Activated CD4-positive, alpha-beta T cell treated with anti-CD3 and anti-CD28 coated beads for 36 hours (primary cell): Measurements from ENCODE around the gene CD8B. TPM values are rescaled to one million over a fixed set of nuclear protein-coding genes. Genes with fewer than 3 reads are reported as not detected.

Source experiments
- ATAC-seq: fragments of 200-7000 bp; cut with Tn5 transposase; one replicate; pipeline ENCODE4 v1.10.0; 2021; ENCODE audit warnings: mild to moderate bottlenecking, moderate library complexity
- CTCF ChIA-PET: fragments of 350-600 bp; sonication (Branson Sonifier 250); formaldehyde crosslinking; loops from one replicate; lab custom pipeline; 2021; ENCODE audit warnings: antibody characterized with exemption; lab: Charles Lee
- POLR2A ChIA-PET: fragments of 350-600 bp; sonication (Branson Sonifier 250); formaldehyde crosslinking; loops from one replicate; lab custom pipeline; 2021; ENCODE audit warnings: antibody characterized with exemption, inconsistent platforms; lab: Charles Lee
- DNase-seq: peaks from one replicate; pipeline ENCODE4 v3.0.0-alpha.2; 2020
- H3K27ac Mint-ChIP-seq: one replicate; pipeline ENCODE4 v1.8.0; 2021; ENCODE audit warnings: mixed read lengths
- H3K27me3 Mint-ChIP-seq: one replicate; pipeline ENCODE4 v1.8.0; 2021; ENCODE audit warnings: mixed read lengths
- H3K36me3 Mint-ChIP-seq: one replicate; pipeline ENCODE4 v1.8.0; 2021; ENCODE audit warnings: low read depth, mixed read lengths
- H3K4me1 Mint-ChIP-seq: one replicate; pipeline ENCODE4 v1.8.0; 2021; ENCODE audit warnings: mixed read lengths
- H3K4me3 Mint-ChIP-seq: one replicate; pipeline ENCODE4 v1.8.0; 2021; ENCODE audit warnings: mild to moderate bottlenecking, moderate library complexity, mixed read lengths
- H3K9me3 Mint-ChIP-seq: one replicate; pipeline ENCODE4 v1.8.0; 2021; ENCODE audit warnings: low read depth, mixed read lengths
- intact Hi-C, 2 experiments: fragments of 100-400 bp; cut with DNase I in 1 of 2; cut with micrococcal nuclease in 1 of 2; formaldehyde crosslinking; loops; one replicate each; pipeline versions ENCODE4 v1.14.2 to v1.15.1; 2022 to 2024; cut with DNase I, micrococcal nuclease
- total RNA-seq, 2 experiments: library from RNA; stranded (reverse); gene quantifications; one replicate each; pipeline ENCODE4 v1.2.3, GENCODE V29; 2021

CD8B gene
- total RNA-seq, 2 experiments from 2014 or later = 2.1 to 2.3 TPM

DNA sequence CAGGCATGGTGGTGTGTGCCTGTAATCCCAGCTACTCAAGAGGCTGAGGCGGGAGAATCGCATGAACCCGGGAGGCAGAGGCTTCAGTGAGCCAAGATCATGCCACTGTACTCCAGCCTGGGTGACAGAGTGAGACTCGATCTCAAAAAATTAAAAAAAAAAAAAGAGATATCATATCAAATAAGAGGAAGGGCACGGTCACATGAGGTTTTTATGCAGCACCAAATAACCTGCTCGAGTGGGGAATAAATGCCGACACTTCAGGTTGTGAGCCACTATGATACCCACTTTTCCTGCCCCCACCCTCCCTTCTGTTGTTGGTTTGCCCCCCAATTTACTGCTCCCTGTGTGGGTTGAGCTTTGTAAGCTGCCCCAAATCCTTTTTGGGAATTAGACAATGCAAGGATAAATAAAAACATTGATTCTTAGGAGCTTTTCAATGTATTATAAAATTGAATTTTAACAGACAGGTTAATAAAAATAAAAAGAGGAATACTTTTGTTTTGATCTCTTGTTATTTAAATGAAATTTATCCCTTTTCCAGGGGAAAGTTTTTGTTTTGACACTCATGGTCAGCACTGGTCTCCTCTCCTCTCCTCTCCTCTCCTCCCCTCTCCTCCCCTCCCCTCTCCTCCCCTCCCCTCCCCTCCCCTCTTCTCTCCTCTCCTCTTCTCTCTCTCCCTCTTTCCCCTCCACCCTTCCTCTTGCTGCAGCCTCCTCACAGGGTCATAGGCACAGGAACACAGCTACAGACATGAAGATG is 29.2 kb downstream of the CD8B start:
- ATAC-seq (no peak), DNase-seq (no peak)
- Mint-ChIP-seq H3K36me3 (no peaks in the 10 kb centered on the region), H3K27ac (no peak overlapping the region), H3K9me3 (no peaks in the 10 kb centered on the region), H3K4me3 (no peak overlapping the region), H3K4me1 (peaks cover 22% of the 10 kb centered on the region), H3K27me3 (peaks cover 11% of the 10 kb centered on the region)
- ChIA-PET POLR2A (no interaction called here), CTCF (no interaction called here)
- intact Hi-C loops = no loop called here

- ATAC-seq (no peak), DNase-seq (no peak)
- CTCF ChIA-PET = no interaction called here
- Mint-ChIP-seq H3K4me3 (no peak overlapping the region), H3K27ac (peak overlapping the region; percentile 42), H3K36me3 (no peaks in the 10 kb centered on the region), H3K27me3 (peaks cover 12% of the 10 kb centered on the region), H3K4me1 (peaks cover 22% of the 10 kb centered on the region), H3K9me3 (no peaks in the 10 kb centered on the region)
- POLR2A ChIA-PET = no interaction called here
- intact Hi-C loops = no loop called here
These were observed 30.1 kb downstream of the CD8B start for GRCh38 chr2:86831537-86831936.

DNA sequence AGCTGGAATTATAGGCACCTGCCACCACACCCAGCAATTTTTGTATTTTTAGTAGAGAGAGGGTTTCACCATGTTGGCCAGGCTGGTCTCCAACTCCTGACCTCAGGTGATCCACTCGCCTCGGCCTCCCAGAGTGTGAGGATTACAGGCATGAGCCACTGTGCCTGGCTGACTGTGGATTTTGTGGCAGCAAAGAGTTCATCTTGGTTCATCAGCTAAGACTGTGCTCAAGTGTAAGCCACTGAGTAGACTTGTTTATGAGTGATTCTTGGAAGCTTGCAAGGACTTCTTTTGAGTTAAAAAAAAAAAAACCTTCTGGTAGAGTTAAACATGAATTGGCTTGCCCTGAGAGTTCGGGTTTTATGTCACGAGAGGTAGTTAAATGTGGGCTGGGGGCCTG is 34.7 kb downstream of the CD8B start:
- no peak for ATAC-seq
- no peak overlapping the region for H3K27ac Mint-ChIP-seq
- ChIA-PET CTCF (interaction anchor here (2.0 kb wide), 1 partner anchor 19 kb away, joined by 6 read pairs; no protein-coding TSS in a partner anchor), POLR2A (no interaction called here)
- H3K9me3 Mint-ChIP-seq = peaks cover 6% of the 10 kb centered on the region
- no peak for DNase-seq
- H3K36me3 Mint-ChIP-seq = no peaks in the 10 kb centered on the region
- H3K4me1 Mint-ChIP-seq = peaks cover 31% of the 10 kb centered on the region
- no peak overlapping the region for H3K4me3 Mint-ChIP-seq
- H3K27me3 Mint-ChIP-seq = peaks cover 20% of the 10 kb centered on the region
- intact Hi-C loops = no loop called here

- peaks cover 9% of the 10 kb centered on the region for H3K9me3 Mint-ChIP-seq
- intact Hi-C loops = no loop called here
- DNase-seq = peak; percentile 69
- H3K4me1 Mint-ChIP-seq = peaks cover 29% of the 10 kb centered on the region
- peak overlapping the region; percentile 61 for H3K27ac Mint-ChIP-seq
- peak overlapping the region; percentile 55 for H3K4me3 Mint-ChIP-seq
- H3K36me3 Mint-ChIP-seq = no peaks in the 10 kb centered on the region
- ChIA-PET POLR2A (interaction anchor here (0.6 to 0.7 kb wide), 2 partner anchors 35 to 1261 kb away, joined by 3 read pairs; no protein-coding TSS in a partner anchor), CTCF (interaction anchor here (0.7 kb wide), 1 partner anchor 12 kb away, joined by 3 read pairs; no protein-coding TSS in a partner anchor)
- peaks cover 17% of the 10 kb centered on the region for H3K27me3 Mint-ChIP-seq
- peak; percentile 88 for ATAC-seq
These were observed 35.8 kb downstream of the CD8B start for GRCh38 chr2:86825693-86826381.

GRCh38 chr2:86825036-86825692 is 36.5 kb downstream of the CD8B start:
- DNase-seq (peak; percentile 26), ATAC-seq (no peak)
- Mint-ChIP-seq H3K4me3 (peak overlapping the region; percentile 55), H3K4me1 (peaks cover 29% of the 10 kb centered on the region), H3K9me3 (peaks cover 9% of the 10 kb centered on the region), H3K27ac (no peak overlapping the region), H3K36me3 (no peaks in the 10 kb centered on the region), H3K27me3 (peaks cover 17% of the 10 kb centered on the region)
- ChIA-PET POLR2A (interaction anchor here (0.6 to 0.7 kb wide), 2 partner anchors 34 to 1260 kb away, joined by 3 read pairs; no protein-coding TSS in a partner anchor), CTCF (interaction anchor here (1.3 kb wide), 1 partner anchor 18 kb away, joined by 5 read pairs; no protein-coding TSS in a partner anchor)
- intact Hi-C loops = no loop called here

GRCh38 chr2:86822668-86823345 is 38.9 kb downstream of the CD8B start:
- ATAC-seq = no peak
- Mint-ChIP-seq H3K36me3 (no peaks in the 10 kb centered on the region), H3K27me3 (peaks cover 19% of the 10 kb centered on the region), H3K9me3 (peaks cover 9% of the 10 kb centered on the region), H3K4me3 (no peak overlapping the region), H3K4me1 (peaks cover 32% of the 10 kb centered on the region), H3K27ac (no peak overlapping the region)
- ChIA-PET POLR2A (no interaction called here), CTCF (interaction anchor here (1.0 kb wide), 1 partner anchor 15 kb away, joined by 3 read pairs; no protein-coding TSS in a partner anchor)
- DNase-seq = no peak
- intact Hi-C loops = no loop called here

DNA sequence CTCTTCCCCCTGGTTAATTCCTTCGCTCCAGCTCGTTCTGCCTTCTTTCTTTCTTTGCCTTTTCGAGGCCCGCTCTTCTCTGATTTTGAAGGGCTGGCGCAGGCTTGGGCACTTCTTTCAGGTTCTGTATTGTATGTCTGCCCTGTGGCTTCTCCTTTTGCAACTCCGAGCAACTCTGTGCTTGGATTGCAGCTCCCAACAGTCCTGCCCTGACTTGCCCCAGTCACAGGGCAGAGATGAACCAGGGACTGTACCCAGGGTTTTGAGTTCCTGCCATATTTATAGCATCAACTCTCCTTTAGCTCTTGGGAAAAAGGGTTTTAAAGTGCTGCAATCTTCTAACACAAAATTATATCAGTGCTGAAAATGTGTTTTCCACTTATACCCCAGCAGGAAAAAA is 39.8 kb downstream of the CD8B start:
- H3K4me1 Mint-ChIP-seq = peaks cover 23% of the 10 kb centered on the region
- intact Hi-C loops = no loop called here
- H3K4me3 Mint-ChIP-seq = no peak overlapping the region
- H3K27me3 Mint-ChIP-seq = peaks cover 16% of the 10 kb centered on the region
- H3K27ac Mint-ChIP-seq = no peak overlapping the region
- CTCF ChIA-PET = interaction anchor here (1.0 kb wide), 1 partner anchor 14 kb away, joined by 3 read pairs; no protein-coding TSS in a partner anchor
- DNase-seq = no peak
- H3K9me3 Mint-ChIP-seq = peaks cover 9% of the 10 kb centered on the region
- H3K36me3 Mint-ChIP-seq = no peaks in the 10 kb centered on the region
- POLR2A ChIA-PET = no interaction called here
- ATAC-seq = no peak

DNA sequence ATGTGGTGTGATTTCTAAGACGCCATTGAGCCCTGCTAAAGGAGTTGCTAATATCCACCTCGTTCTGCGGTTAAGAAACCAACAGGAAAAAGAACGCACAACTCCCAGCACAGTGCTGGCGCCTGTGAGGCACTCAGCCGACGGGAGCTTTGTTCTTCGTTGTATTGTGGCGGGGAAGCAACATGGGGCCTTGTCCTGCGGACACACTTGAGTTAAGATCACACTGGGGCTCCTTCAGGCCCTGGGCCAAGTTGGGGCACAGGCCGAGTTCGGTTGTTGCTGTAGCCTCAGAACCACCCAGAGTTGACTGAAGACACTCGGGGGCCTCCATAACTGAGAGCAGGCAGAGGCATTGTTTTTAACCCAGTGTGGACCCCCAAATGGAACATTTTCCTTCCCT is 40.4 kb downstream of the CD8B start:
- no peak overlapping the region for H3K27ac Mint-ChIP-seq
- H3K4me1 Mint-ChIP-seq = peaks cover 19% of the 10 kb centered on the region
- POLR2A ChIA-PET = no interaction called here

GRCh38 chr2:86818957-86819356 is 42.7 kb downstream of the CD8B start:
- no peak overlapping the region for H3K27ac Mint-ChIP-seq
- intact Hi-C loops = no loop called here
- ATAC-seq (no peak), DNase-seq (no peak)
- H3K4me1 Mint-ChIP-seq = peaks cover 13% of the 10 kb centered on the region
- no peak overlapping the region for H3K4me3 Mint-ChIP-seq
- H3K27me3 Mint-ChIP-seq = peaks cover 8% of the 10 kb centered on the region
- ChIA-PET CTCF (interaction anchor here (1.1 to 1.2 kb wide), 2 partner anchors 11 to 54 kb away, joined by 3 read pairs; no protein-coding TSS in a partner anchor), POLR2A (no interaction called here)
- H3K9me3 Mint-ChIP-seq = peaks cover 9% of the 10 kb centered on the region
- H3K36me3 Mint-ChIP-seq = no peaks in the 10 kb centered on the region

More for the DNA sequence above, 40.4 kb downstream of the CD8B start:
- intact Hi-C loops = no loop called here
- ATAC-seq (no peak), DNase-seq (no peak)
- Mint-ChIP-seq H3K9me3 (peaks cover 9% of the 10 kb centered on the region), H3K27me3 (peaks cover 13% of the 10 kb centered on the region), H3K36me3 (no peaks in the 10 kb centered on the region), H3K4me3 (no peak overlapping the region)
- CTCF ChIA-PET = interaction anchor here (0.7 kb wide), 1 partner anchor 13 kb away, joined by 3 read pairs; no protein-coding TSS in a partner anchor

GRCh38 chr2:86818114-86818801 is 43.4 kb downstream of the CD8B start:
- Mint-ChIP-seq H3K27ac (no peak overlapping the region), H3K4me1 (peaks cover 13% of the 10 kb centered on the region), H3K9me3 (peaks cover 9% of the 10 kb centered on the region), H3K27me3 (peaks cover 10% of the 10 kb centered on the region), H3K4me3 (no peak overlapping the region), H3K36me3 (no peaks in the 10 kb centered on the region)
- ChIA-PET CTCF (interaction anchor here (0.7 to 1.2 kb wide), 2 partner anchors 10 to 689 kb away, joined by 3 read pairs; no protein-coding TSS in a partner anchor), POLR2A (no interaction called here)
- DNase-seq (no peak), ATAC-seq (no peak)
- intact Hi-C loops = no loop called here
